Coronary artery (tissue), 2 donors: ENCODE measurements around the gene KAZN.

ENCODE experiments used
- DNase-seq: peaks from one replicate; pipeline ENCODE4 v3.0.0-alpha.2; 2017; ENCODE audit warnings: low spot score
- H3K27ac ChIP-seq, 2 donors: fragments of 200-600 bp; sonication (generic); one replicate each; pipeline ENCODE4 v1.5.1; 2016 to 2019
- H3K4me3 ChIP-seq: fragments of 200-600 bp; sonication (generic); 2 replicates; pipeline ENCODE4 v1.5.1; 2016; ENCODE audit warnings: mild to moderate bottlenecking, moderate library complexity
- TF ChIP-seq, protein P1 (sequence below): fragments of 200-600 bp; sonication (generic); IDR thresholded peaks from one replicate; pipeline ENCODE4 v1.5.1; 2019; ENCODE audit warnings: antibody characterized with exemption

KAZN gene

GRCh38 chr1:14809191-14809981 is 210.9 kb downstream of the KAZN start:
- TF ChIP-seq, protein P1, sequence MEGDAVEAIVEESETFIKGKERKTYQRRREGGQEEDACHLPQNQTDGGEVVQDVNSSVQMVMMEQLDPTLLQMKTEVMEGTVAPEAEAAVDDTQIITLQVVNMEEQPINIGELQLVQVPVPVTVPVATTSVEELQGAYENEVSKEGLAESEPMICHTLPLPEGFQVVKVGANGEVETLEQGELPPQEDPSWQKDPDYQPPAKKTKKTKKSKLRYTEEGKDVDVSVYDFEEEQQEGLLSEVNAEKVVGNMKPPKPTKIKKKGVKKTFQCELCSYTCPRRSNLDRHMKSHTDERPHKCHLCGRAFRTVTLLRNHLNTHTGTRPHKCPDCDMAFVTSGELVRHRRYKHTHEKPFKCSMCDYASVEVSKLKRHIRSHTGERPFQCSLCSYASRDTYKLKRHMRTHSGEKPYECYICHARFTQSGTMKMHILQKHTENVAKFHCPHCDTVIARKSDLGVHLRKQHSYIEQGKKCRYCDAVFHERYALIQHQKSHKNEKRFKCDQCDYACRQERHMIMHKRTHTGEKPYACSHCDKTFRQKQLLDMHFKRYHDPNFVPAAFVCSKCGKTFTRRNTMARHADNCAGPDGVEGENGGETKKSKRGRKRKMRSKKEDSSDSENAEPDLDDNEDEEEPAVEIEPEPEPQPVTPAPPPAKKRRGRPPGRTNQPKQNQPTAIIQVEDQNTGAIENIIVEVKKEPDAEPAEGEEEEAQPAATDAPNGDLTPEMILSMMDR: no peak
- Histone ChIP-seq H3K4me3 (no peak overlapping the region), H3K27ac (no peak overlapping the region)
- DNase-seq: no peak

- no peak for DNase-seq
- Histone ChIP-seq H3K27ac (no peak overlapping the region), H3K4me3 (no peak overlapping the region)
- TF ChIP-seq, protein P1: no peak
Observed at GRCh38 chr1:14810595-14811361, 212.3 kb downstream of the KAZN start.

GRCh38 chr1:14811573-14811972 is 213.1 kb downstream of the KAZN start:
- H3K4me3 ChIP-seq: no peak overlapping the region
- no peak for DNase-seq
- TF ChIP-seq, protein P1: no peak
- no peak overlapping the region for H3K27ac ChIP-seq

GRCh38 chr1:14812189-14812588 is 213.7 kb downstream of the KAZN start:
- TF ChIP-seq, protein P1: no peak
- H3K4me3 ChIP-seq: no peak overlapping the region
- DNase-seq: no peak
- no peak overlapping the region for H3K27ac ChIP-seq

GRCh38 chr1:14815175-14815877 is 216.8 kb downstream of the KAZN start:
- TF ChIP-seq, protein P1: no peak
- Histone ChIP-seq H3K4me3 (no peak overlapping the region), H3K27ac (no peak overlapping the region)
- no peak for DNase-seq

DNA sequence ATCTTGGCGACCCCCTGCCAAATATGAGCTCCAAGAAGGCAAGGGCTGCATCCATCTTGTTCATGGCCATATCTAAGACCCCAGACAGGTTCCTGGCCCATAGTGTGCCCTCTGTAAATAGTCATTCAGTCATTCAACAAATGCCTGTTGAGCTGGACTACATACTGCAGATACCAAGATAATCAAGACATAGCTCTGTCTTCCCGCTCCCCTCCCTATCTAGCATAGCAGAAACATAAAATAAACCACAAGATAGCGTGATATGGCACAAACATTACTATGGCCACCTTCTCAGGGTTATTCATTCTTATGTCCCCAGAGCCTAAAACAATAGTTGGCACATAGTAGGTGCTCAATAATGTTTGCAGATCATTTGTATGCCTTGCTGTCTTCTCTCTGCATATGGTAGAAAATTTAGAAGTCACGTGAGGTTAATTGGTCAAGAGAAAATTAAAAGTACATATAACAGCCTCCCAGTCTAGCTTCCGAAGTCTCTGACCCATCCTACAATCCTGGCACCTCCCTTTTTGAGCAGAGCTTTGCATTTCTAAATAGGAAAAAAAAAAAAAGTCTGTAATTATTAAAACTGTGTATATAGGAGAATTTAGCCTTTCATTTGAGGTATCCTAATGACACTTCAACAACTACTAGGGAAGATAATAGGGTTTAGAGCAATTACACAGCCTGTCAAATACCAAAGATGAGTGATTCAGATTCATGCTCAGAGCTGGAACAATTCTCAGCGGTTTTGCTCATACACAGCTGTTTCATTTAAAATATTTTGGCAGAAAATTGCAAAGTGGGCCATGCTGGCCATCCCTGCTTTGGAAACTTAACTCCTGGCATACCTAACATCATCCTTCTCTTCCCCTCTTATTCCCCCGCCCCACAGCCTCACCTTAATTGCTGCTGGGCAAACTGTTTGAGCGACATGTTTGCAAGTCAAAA is 219.0 kb downstream of the KAZN start:
- TF ChIP-seq, protein P1: no peak
- H3K27ac ChIP-seq: no peak overlapping the region
- DNase-seq: no peak

More for the DNA sequence above, 219.0 kb downstream of the KAZN start:
- no peak overlapping the region for H3K4me3 ChIP-seq
